NT2/D1 (cell line): ENCODE measurements around the gene CEMIP.

Experiments used
- DNase-seq: peaks from one replicate; pipeline ENCODE4 v3.0.0-alpha.2; 2011; ENCODE audit warnings: low read depth, low spot score
- H3K27me3 ChIP-seq: 2 replicates; pipeline ENCODE4 v1.6.0; 2011; ENCODE audit warnings: mild to moderate bottlenecking; ENCODE audit not compliant: insufficient read length, insufficient read depth
- H3K36me3 ChIP-seq: 2 replicates; pipeline ENCODE4 v1.6.1; 2011; ENCODE audit warnings: mild to moderate bottlenecking, low read length, mixed read lengths; ENCODE audit not compliant: insufficient read depth, insufficient read length
- H3K4me1 ChIP-seq: 2 replicates; pipeline ENCODE4 v1.5.1; 2011; ENCODE audit not compliant: insufficient read depth, insufficient read length
- H3K4me3 ChIP-seq: 2 replicates; pipeline ENCODE4 v1.5.1; 2011; ENCODE audit warnings: low read depth; ENCODE audit not compliant: insufficient read length
- H3K9ac ChIP-seq: 2 replicates; pipeline ENCODE4 v1.6.0; 2011; ENCODE audit warnings: low read depth; ENCODE audit not compliant: insufficient read length
- H3K9me3 ChIP-seq: 2 replicates; pipeline ENCODE4 v1.5.1; 2011; ENCODE audit warnings: mild to moderate bottlenecking, low read length; ENCODE audit not compliant: insufficient read depth
- SUZ12 ChIP-seq: IDR thresholded peaks from 2 replicates; pipeline ENCODE4 v1.6.1; 2011; ENCODE audit not compliant: insufficient read length, insufficient read depth; ENCODE audit errors: extremely low read depth
- YY1 ChIP-seq: IDR thresholded peaks from 2 replicates; pipeline ENCODE4 v1.6.1; 2011; ENCODE audit not compliant: insufficient read length, insufficient read depth
- ZNF274 ChIP-seq: IDR thresholded peaks from 2 replicates; pipeline ENCODE4 v1.6.1; 2011; ENCODE audit warnings: mild to moderate bottlenecking, low read depth, low read length

CEMIP gene

DNA sequence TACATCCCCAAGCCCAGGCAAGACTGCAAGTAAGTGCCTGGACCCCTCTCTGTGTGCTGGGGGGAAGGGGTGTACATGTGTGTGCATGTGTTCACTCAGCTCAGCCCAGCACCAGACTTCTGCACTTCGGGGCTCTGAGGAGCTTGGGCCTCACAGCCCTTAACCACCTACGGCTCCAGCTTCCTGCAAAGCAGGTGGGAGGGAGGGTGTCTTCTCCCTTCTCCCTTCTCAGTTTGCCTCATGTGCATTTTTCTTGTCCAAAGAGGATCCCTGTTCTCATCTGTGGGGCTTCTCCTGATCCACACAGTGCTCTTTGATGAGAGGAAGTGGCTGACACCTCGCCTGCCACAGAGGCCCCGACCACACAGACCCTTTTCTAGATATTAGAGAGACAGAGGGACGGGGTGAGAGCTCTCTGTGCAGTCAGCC lies 141.1 kb downstream of the CEMIP start:
- no peaks in the 10 kb centered on the region for H3K36me3 ChIP-seq
- no peaks in the 10 kb centered on the region for H3K4me1 ChIP-seq
- no peak for TF ChIP-seq YY1
- H3K9me3 ChIP-seq, result no peaks in the 10 kb centered on the region
- no peak overlapping the region for H3K9ac ChIP-seq
- H3K27me3 ChIP-seq, result no peaks in the 10 kb centered on the region
- no peak overlapping the region for H3K4me3 ChIP-seq
- no peak for DNase-seq

GRCh38 chr15:80921736-80922410 lies 142.7 kb downstream of the CEMIP start:
- H3K27me3 ChIP-seq, result no peaks in the 10 kb centered on the region
- H3K4me3 ChIP-seq, result no peak overlapping the region
- no peak overlapping the region for H3K9ac ChIP-seq
- no peak for DNase-seq
- no peaks in the 10 kb centered on the region for H3K36me3 ChIP-seq
- no peaks in the 10 kb centered on the region for H3K9me3 ChIP-seq
- TF ChIP-seq SUZ12, result no peak
- TF ChIP-seq YY1, result no peak
- TF ChIP-seq ZNF274, result no peak
- H3K4me1 ChIP-seq, result no peaks in the 10 kb centered on the region

- no peaks in the 10 kb centered on the region for H3K9me3 ChIP-seq
- H3K4me3 ChIP-seq, result no peak overlapping the region
- H3K27me3 ChIP-seq, result no peaks in the 10 kb centered on the region
- DNase-seq, result no peak
- H3K4me1 ChIP-seq, result no peaks in the 10 kb centered on the region
- H3K36me3 ChIP-seq, result no peaks in the 10 kb centered on the region
- H3K9ac ChIP-seq, result no peak overlapping the region
- no peak for TF ChIP-seq SUZ12
Observed at GRCh38 chr15:80923668-80924067, 144.5 kb downstream of the CEMIP start.

GRCh38 chr15:80924278-80924677 lies 145.1 kb downstream of the CEMIP start:
- Histone ChIP-seq H3K27me3 (no peaks in the 10 kb centered on the region), H3K4me3 (no peak overlapping the region), H3K9me3 (no peaks in the 10 kb centered on the region), H3K9ac (no peak overlapping the region), H3K4me1 (no peaks in the 10 kb centered on the region), H3K36me3 (no peaks in the 10 kb centered on the region)
- no peak for TF ChIP-seq SUZ12
- TF ChIP-seq ZNF274, result no peak
- TF ChIP-seq YY1, result no peak
- no peak for DNase-seq

DNA sequence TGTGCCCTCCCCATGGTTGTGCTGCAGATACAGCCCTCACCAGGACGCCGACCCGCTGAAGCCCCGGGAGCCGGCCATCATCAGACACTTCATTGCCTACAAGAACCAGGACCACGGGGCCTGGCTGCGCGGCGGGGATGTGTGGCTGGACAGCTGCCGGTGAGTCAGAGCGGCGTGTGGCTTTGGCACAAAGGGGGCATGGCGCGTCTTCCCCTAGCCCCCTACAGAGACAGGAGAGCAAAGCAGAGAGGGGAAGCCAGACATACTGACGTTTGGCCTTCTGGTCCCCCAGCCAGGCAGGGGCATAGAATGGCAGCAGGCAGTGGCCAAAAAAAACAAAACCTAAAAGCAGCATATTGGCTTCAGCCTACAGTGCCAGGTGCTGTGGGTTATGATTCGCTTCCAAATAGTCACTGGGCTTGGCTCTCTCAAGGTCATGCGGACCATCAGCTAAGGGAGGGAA lies 146.5 kb downstream of the CEMIP start:
- H3K9me3 ChIP-seq, result no peaks in the 10 kb centered on the region
- H3K9ac ChIP-seq, result no peak overlapping the region
- H3K36me3 ChIP-seq, result no peaks in the 10 kb centered on the region
- H3K4me3 ChIP-seq, result no peak overlapping the region
- H3K4me1 ChIP-seq, result no peaks in the 10 kb centered on the region
- no peak for TF ChIP-seq ZNF274
- no peaks in the 10 kb centered on the region for H3K27me3 ChIP-seq
- no peak for DNase-seq

- H3K4me3 ChIP-seq, result no peak overlapping the region
- no peaks in the 10 kb centered on the region for H3K4me1 ChIP-seq
- DNase-seq, result no peak
- H3K27me3 ChIP-seq, result no peaks in the 10 kb centered on the region
- TF ChIP-seq ZNF274 (no peak), SUZ12 (no peak), YY1 (no peak)
- H3K9ac ChIP-seq, result no peak overlapping the region
- no peaks in the 10 kb centered on the region for H3K9me3 ChIP-seq
- no peaks in the 10 kb centered on the region for H3K36me3 ChIP-seq
Observed at GRCh38 chr15:80926126-80926525, 147.0 kb downstream of the CEMIP start.

DNA sequence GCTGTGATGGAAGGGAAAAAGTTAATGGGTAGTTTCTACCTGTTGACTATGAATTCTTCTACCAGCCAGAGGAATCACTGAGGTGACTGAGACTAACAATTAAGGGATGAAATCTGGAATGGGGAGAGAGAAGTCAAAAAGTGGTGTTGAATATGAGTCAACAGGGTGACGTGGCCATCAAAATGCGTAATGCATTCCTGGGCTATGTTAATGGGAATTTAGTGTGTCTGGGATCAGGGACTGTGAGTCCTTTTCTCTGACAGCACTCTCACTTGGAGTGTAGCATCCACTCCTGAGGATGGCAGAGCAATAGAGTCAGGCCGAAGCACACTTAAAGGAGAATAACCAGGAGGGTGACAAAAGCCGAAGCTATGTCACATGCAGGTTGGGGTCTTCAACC lies 150.1 kb downstream of the CEMIP start:
- TF ChIP-seq ZNF274 (no peak), SUZ12 (no peak), YY1 (no peak)
- Histone ChIP-seq H3K36me3 (no peaks in the 10 kb centered on the region), H3K27me3 (no peaks in the 10 kb centered on the region), H3K9me3 (no peaks in the 10 kb centered on the region), H3K9ac (no peak overlapping the region), H3K4me3 (no peak overlapping the region), H3K4me1 (no peaks in the 10 kb centered on the region)
- DNase-seq, result no peak

DNA sequence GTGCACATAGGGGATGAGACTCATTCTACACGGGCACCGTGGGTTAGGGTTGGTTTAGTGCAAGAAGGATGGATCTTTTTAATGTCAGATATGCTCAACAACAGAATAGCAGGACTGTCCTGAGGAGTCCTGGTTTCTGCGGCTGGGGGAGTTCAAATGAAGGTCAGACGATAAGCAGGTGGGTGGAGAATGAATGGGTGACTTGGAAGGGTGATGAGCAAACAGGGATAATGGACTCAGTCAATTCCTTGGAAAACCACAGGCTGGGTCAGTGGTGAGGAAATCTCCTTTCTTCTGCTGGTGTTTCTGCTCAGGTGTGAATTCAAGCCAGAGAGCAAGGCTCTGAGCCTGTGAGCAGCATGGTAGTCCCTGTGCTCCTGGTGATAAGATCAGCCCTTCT lies 150.5 kb downstream of the CEMIP start:
- no peak for DNase-seq
- no peaks in the 10 kb centered on the region for H3K9me3 ChIP-seq
- H3K9ac ChIP-seq, result no peak overlapping the region
- H3K4me3 ChIP-seq, result no peak overlapping the region
- TF ChIP-seq YY1, result no peak
- TF ChIP-seq ZNF274, result no peak
- no peak for TF ChIP-seq SUZ12
- H3K4me1 ChIP-seq, result peaks cover 4% of the 10 kb centered on the region
- no peaks in the 10 kb centered on the region for H3K36me3 ChIP-seq
- H3K27me3 ChIP-seq, result no peaks in the 10 kb centered on the region
